Activated CD4-positive, CD25-positive, alpha-beta regulatory T cell treated with anti-CD3 and anti-CD28 coated beads, Interleukin-2, amount 50 U/mL, for 24 hours (primary cell): ENCODE results near the gene ADIG.

ENCODE experiments used
- ATAC-seq, 2 donors: fragments of 150-1000 bp; cut with Tn5 transposase; one replicate each; pipeline ENCODE4 v1.10.0; 2021; ENCODE audit warnings: mild to moderate bottlenecking in 1 of 2, moderate library complexity in 1 of 2

ADIG gene

GRCh38 chr20:38581013-38581412, at the start of gene ADIG:
ADIG (plus strand) TSS chr20:38581197; CDS start chr20:38581251, 54 bp downstream.
- ATAC-seq, result no peak

DNA sequence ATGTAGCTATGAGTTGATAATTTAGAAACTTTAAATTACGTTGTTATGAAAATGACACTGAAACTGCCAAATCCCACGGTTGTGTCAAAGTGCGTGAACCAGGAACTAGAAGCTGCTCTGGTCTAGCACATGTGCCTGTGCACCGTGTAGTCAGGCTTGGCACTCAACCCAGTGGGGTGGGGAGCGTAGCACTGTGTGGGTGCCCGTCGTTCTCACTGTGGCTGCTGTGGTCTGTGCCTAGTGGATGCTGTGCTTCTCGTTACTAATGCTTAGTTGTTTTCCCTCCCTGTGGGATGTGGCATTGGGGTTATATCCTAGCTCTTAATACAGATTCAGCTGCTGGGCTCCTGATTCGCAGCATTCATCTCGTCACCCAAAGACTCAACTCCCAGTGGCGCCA, 46.2 kb upstream of the ADIG start:
- no peak for ATAC-seq

DNA sequence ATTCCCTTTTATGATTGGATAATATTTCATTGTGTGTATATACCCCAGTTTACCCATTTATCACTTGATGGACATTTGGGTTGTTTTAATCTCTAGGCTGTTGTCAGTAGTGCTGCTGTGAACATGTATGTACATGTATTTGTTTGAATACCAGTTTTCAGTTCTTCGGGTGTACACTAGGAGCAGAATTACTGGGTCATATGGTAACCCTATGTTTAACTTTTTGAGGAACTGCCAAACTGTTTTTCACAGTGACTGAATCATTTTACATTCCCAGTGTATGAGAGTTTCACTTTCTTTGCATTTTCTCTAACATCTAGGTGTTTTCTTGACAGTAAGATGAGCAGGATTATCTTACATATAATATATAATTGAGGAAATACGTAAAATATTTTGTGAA, 44.7 kb upstream of the ADIG start:
- ATAC-seq, result no peak

DNA sequence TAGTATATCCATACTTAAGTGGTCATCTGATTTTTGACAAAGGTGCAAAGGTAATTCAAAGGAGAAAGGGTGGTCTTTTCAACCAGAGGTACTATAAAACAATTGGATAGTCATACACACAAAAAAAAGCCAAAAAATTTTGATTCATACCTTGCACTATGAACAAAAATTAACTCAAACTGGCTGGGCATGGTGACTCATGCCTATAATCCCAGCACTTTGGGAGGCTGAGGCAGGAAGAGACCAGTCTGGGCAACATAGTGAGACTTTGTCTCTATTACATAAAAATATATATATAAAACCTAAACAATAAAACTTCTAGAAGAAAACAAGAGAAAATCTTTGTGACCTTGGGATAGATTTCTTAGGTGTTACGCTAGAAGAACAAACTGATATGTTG, 43.8 kb upstream of the ADIG start:
- ATAC-seq, result no peak

- ATAC-seq, result no peak
Measured at GRCh38 chr20:38538789-38539188, 42.2 kb upstream of the ADIG start.

GRCh38 chr20:38543014-38543906, 37.7 kb upstream of the ADIG start:
- no peak for ATAC-seq

- no peak for ATAC-seq
Measured at GRCh38 chr20:38545771-38546170, 35.2 kb upstream of the ADIG start.

- no peak for ATAC-seq
Measured at GRCh38 chr20:38547288-38548085, 33.5 kb upstream of the ADIG start.

- ATAC-seq, result no peak
Measured at GRCh38 chr20:38548356-38549083, 32.5 kb upstream of the ADIG start.

DNA sequence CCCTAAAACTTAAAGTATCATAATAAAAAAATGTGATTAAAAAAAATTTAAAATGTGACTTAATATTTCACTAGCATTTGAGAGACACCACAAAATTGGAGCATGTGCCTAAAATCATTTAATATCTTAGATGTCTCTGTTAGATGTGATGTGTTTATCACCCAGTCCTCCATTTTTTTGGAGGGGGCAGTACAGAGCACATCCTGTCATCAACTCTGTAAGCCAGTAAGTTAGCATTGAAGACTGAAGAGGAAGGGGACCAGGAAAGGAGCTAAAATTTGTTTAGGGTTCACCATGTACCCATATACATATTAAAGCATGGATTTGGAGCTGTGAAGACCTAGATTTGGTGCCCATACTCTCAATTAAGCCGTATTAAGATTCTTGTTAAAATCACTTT, 30.7 kb upstream of the ADIG start:
- no peak for ATAC-seq

DNA sequence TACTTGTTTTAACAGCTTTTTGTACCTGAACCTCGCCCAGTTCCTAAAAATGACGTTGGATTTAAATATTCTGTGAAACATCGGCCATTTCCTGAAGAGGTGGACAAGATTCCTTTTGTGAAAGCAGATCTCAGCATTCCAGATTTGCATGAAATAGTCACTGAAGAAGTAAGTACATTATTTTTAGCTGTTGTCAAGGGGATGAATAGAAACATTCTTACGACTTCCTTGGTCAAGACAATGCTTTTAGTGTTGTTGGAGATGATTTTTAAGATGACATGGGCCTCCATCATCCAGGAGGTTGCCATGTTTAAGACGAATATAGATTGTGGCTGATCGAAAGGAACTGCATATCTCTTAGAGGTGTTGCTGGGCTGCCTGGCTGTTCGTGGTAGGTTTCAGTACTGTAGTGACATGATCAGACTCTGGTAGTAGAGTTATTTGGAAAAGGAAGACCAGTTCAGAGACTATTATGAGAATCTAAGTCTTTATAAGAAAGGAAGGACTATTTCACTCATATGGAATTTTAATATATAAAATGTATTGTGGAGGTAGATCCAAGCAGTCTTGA, 29.9 kb upstream of the ADIG start:
- no peak for ATAC-seq

DNA sequence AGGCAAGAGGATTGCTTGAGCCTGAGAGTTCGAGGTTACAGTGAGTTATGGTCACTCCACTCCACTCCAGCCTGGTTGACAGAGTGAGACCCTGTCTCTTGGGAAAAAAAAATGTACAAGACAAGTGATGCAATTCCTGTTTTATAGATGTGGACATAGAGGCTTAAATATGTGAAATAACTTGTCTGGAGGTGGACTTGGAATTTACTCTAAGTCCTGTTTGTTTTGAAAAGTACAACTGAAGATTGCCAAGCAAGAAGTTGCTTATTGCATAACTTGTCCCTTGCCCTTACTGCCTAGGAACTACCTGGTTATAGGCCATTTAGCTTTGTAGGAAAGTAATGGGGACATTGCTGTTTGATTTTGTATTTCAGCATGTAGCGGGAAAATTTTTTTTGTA, 26.0 kb upstream of the ADIG start:
- ATAC-seq, result no peak

DNA sequence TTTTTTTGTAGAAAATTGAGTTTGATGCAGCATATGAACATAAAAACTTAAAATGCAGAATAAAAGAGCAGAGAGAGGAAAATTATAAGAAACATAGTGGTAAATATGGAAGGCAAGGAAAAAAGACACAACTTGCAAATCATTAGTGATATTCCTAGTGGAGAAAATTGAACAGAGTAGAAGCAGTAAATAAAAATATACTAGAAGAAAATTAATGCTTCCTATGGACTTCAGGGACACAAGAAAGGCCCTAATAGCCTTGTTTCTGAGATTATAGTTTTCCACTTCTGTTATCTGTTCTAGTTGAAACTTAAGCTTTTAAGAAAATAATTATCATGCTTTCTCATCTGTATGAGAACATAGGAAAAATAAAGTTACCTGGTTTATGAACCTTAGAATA, 25.6 kb upstream of the ADIG start:
- no peak for ATAC-seq

- ATAC-seq, result peak in 1 of 2 donors; percentile 69
Measured at GRCh38 chr20:38557174-38557573, 23.8 kb upstream of the ADIG start.

DNA sequence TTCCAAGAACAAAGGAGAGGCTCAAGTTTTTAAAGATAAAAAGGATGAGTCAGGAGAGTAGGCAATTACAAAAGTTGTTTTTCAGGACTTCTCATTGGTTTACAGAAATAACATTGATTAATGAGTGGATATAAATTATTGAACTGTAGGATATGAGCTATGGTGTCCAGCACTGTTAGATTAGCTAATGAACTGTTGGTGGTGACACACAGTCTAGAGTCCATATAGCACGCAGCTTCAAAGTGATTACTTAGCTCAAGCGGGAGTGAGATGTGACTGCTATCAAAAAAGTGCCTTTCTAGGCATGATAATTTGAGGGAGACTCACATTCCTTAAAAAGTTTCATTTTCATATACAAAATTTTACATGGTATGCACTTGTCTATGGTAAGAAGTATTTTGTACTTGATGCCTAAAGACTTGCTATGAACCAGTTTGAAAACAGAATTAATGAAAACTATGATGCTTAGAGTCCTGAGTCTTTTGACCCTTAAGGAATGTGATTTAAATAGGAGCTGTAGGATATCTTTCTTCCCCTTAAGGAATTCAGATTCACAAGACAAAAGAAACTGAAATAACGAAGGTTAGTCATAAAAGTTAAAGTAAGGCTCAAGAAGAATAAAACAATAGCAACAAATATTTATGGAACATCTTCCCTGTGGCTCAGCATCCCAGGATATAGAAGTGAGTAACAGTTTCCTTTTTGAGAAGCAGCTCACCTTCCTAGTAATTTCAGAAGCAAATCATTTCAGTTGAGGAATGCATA, 22.2 kb upstream of the ADIG start:
- no peak for ATAC-seq

DNA sequence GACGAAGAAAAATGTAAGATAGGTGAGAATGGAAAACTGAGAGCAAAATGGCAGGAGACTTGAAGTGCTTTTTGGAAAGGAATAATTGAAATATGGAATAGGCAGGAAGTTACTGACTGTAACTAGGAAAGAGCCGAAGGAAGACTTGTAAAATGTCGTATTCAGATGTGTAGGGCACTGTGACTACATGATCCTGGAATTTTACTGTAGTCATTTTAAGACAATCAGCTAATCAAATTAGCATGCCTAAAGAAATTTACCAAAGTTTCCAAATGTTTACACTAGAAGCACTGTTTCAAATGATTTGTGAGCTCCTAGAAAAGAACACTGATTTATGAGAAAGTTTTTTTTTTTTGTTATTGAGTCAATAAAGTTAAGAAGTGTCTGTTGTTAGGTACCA, 21.2 kb upstream of the ADIG start:
- ATAC-seq, result no peak

GRCh38 chr20:38563802-38564431, 17.1 kb upstream of the ADIG start:
- ATAC-seq, result no peak

DNA sequence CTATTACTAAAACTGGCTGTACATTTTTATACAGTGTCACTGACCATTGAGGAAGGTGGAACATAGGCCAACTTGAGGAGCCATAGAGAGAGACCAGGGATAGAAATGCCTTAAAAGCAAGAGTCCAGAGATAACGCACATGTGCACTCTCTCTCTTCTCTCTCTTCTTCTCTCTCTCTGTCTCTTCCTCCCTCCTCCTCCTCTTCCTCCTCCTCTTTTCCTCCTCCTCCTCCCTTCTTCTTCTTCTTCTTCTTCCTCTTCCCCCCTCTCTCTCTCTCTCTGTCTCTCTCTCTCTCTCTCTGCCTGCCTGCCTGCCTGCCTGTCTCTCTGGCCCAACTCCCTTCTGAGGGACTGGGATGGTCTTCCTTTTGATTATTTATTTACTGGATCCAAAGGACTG, 16.3 kb upstream of the ADIG start:
- ATAC-seq, result no peak

DNA sequence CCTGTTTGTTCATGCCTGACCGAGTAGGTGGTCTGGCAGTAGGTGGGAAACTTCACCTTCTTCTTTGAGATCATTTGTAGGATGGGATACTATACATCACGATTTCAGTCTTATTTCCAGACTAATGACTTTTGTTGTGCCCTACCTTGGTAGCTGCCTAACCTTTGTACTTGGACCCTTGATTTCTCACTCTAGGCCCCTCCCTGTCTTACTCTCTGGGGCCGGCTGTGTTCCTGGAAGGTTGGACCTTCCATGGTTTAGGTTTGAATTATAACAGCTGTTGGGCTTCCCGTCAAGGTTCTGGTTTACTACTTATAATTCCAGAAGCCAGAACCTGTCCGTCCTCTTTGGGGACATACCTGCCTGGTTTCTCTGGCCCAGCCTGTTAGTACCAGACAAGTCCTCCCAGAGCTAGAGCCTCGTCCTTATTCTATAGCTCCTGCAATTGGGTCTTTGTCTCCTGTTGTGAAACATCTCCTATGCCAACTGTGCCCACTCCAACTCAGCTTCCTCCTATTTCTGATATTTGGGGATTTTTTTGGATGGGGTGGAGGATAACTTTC, 14.9 kb upstream of the ADIG start:
- ATAC-seq, result no peak

DNA sequence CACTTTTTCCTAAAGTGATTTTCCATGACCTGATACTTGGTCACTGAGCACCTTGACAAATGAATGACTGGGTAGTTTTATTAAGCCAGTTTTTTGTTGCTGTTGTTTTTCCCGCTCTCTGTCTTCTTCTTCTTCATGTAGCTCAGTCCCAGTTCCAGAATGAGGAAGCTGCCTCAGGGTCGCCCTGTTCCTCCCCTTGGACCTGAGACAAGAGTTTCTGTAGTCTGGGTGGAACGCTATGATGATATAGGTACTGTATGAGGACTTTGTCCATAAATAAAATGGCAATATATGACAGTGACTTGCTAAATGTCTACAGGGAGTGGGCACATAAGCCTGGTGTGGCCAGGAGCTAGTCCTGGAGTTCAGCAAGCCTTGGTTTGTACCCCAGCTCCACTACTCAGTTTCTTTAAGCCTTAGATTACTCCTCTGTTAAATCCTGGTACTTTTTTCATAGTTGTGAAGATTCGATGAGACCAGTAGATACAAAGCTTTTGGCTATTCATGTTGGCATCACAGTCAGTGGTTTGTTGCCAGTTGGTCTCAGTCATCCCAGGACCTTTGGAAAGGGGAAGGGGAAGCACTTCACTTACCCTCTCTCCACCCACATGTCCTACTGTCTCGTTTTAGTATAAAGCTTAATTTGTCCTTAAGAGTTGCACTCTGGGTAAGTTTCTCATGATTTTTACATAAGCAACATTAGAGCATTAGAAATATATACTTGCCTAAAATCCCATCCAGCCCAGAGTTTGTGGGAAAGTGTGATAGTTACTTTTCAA, 11.1 kb upstream of the ADIG start:
- no peak for ATAC-seq

DNA sequence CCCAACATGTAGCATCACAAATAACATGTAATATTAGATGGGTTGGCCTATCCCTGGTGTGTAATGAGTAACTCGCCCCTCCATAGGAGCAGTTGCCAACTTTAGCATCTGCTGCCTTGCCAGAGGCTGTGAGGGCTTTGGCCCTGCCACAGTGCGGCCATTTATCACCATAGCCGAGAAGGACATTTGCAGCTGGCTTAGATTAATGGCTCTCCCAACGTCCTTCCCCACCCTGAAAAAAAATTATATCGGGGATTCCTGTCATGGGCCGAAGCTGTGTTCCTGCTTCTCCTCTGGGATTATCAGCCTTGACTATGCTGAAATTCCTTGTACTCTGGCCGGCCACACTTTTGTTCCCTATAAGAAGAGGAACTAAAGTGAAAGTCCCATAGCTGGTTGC, 7.6 kb upstream of the ADIG start:
- ATAC-seq, result no peak
